HUDEP-2 (cell line): ENCODE data around the gene CHD9.

Experiments used
- DNase-seq, 76 experiments: peaks; one replicate each; lab custom pipeline; 2025; ENCODE audit not compliant: unreplicated experiment in 76 of 76; lab: John Stamatoyannopoulos, UW

Gene CHD9

GRCh38 chr16:53356478-53357207 lies 301.9 kb downstream of the CHD9 start:
- no peak for DNase-seq

DNA sequence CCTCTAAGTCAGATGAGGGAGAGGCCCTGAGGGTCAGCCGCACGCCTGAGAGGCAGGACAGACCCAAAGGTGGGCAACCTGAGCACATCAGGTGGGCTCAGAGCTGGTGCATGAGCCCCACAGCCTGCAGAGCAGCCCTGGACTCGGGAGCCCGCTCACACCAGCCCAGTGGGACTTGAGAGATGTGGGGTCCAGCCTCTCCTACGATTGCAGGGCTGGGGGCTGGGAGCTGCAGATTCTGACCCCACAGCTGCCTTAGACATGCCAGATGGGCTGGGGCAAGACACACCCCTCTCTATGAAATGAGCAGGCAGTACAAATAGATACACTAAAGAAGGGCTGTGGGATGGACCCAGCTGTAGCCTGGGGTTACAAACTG lies 302.4 kb downstream of the CHD9 start:
- DNase-seq: no peak

DNA sequence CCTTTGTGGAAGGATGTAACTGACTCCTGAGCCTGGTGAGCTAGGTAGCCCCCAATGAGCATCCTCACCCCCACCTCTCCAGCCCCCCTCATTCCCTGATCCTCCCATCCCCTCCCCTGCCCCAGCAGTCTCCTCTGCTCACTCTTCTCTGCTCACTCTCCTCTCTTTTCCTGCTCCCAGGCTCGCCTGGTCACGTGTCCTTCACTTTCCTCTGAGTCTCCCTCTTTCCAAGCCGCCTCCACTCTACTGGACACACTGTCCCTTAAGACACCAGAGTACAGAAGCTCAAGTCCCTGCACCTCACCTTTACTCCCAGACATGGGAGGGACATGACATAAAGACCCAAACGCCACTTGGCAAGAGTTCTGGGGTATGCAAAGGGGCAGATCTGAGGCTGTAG lies 303.2 kb downstream of the CHD9 start:
- no peak for DNase-seq

DNA sequence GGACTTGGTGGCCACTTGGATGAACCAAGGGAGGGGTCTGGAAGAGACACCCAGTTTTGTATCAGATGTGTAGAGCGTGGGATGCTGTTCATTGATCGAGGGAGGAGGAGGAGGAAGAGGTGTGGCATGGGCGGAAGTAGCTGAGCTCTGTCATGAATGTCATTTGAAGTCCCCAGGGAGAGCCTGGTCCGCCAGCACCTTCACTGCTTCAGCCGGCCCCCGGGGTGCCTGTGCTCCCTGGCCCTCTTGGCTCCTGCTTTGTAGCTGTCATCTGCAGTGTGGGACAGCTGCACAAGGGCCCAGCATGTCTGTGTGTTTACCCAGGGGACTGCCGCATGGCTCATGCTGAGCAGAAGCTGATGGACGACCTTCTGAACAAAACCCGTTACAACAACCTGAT lies 304.1 kb downstream of the CHD9 start:
- no peak for DNase-seq

GRCh38 chr16:53369921-53370320 lies 315.1 kb downstream of the CHD9 start:
- DNase-seq: no peak

GRCh38 chr16:53370827-53371226 lies 316.0 kb downstream of the CHD9 start:
- DNase-seq: no peak

DNA sequence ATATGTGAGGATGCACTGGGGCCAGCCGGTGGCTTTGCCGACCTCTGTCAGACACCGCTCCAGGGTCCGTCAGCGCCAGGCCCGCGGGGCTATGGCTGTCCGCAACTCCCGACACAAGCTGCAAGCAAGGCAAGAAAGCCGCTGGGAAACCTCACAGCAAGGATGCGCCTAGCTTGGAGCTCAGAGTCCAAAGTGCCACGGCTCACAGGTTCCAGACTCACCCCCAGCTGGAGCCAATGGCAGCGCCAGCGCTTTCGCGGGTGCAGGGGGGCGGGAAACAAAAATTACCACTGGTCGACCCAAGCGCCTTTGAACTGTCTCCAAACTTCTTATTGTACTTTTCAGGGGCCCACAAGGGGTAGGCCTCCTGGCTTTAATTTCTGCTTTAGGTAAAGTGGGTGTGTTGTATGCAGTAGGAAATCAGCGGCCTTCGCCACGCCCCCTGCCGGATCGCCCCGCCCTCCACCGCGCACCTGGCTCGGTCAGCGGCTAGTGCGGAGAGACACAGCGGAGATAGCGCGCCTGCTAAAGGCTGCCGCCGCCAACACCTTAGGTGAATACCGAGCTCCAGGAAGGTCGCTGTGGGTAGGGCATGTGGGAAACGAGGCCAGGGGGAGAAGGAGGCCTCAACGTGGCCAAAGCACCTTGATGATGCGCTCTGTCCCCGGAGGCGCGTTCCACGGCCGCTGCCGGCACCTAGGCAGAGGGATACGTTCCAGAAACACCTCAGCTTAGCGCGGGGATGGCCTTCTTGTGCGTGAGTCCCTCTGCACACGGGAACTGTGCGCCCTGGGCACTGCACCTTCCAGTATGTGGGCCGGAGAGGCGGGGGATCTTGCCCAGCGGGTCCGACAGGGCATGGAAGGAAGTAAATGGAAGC lies 318.4 kb downstream of the CHD9 start:
- DNase-seq: peak in 2 of 76 experiments; percentile 2 to 5

DNA sequence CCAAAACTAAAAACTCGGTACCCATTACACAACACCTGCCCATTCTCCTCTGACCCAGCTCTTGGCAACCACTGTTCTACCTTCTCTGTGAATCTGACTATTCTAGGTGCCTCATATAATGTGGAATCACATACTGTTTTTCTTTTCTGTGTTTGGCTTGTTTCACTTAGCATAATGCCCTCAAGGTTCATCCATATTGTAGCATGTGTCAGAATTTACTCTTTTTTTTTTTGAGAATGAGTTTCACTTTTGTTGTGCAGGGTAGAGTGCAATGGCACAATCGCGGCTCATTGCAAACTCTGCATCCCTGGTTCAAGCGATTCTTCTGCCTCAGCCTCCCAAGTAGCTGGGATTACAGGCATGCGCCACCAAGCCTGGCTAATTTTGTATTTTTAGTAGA lies 320.0 kb downstream of the CHD9 start:
- DNase-seq: no peak

- no peak for DNase-seq
Observed at GRCh38 chr16:53378138-53378537, 323.3 kb downstream of the CHD9 start.
